Neuronal stem cell (in vitro differentiated cells): ENCODE results near the gene MLKL.

Source experiments
- DNase-seq: peaks from one replicate; pipeline ENCODE4 v3.0.0-alpha.2; 2013; ENCODE audit warnings: low spot score
- H2AFZ ChIP-seq: one replicate; pipeline ENCODE4 v1.6.1; 2013; ENCODE audit warnings: mild to moderate bottlenecking, low read length, inconsistent platforms
- H2AK5ac ChIP-seq: 2 replicates; pipeline ENCODE4 v1.6.1; 2013; ENCODE audit warnings: low read depth, mild to moderate bottlenecking, inconsistent platforms, low read length, moderate library complexity, mixed read lengths
- H2BK120ac ChIP-seq: 2 replicates; pipeline ENCODE4 v1.6.1; 2013; ENCODE audit warnings: low read depth, mild to moderate bottlenecking, inconsistent platforms, low read length, moderate library complexity, mixed read lengths
- H2BK12ac ChIP-seq: one replicate; pipeline ENCODE4 v1.6.1; 2013; ENCODE audit warnings: low read length, inconsistent platforms
- H2BK15ac ChIP-seq: 2 replicates; pipeline ENCODE4 v1.6.1; 2013; ENCODE audit warnings: mild to moderate bottlenecking, low read length, inconsistent platforms, mixed read lengths
- H2BK5ac ChIP-seq: one replicate; pipeline ENCODE4 v1.6.1; 2013; ENCODE audit warnings: inconsistent platforms, mild to moderate bottlenecking, low read length, moderate library complexity
- H3K14ac ChIP-seq: one replicate; pipeline ENCODE4 v1.6.1; 2013; ENCODE audit warnings: low read length, inconsistent platforms
- H3K18ac ChIP-seq: 2 replicates; pipeline ENCODE4 v1.6.1; 2013; ENCODE audit warnings: low read length, inconsistent platforms
- H3K23ac ChIP-seq: 2 replicates; pipeline ENCODE4 v1.6.1; 2013; ENCODE audit warnings: low read depth, mild to moderate bottlenecking, mixed read lengths, low read length, inconsistent platforms; ENCODE audit not compliant: poor library complexity
- H3K27ac ChIP-seq: replicated peaks from 3 replicates; pipeline ENCODE4 v1.5.1; 2013; ENCODE audit warnings: low read length, inconsistent platforms
- H3K27me3 ChIP-seq, 3 experiments: 2 replicates each; pipeline ENCODE4 v1.6.1; 2013; ENCODE audit warnings: low read length in 3 of 3, mild to moderate bottlenecking in 2 of 3, inconsistent platforms in 1 of 3, low read depth in 1 of 3, mixed read lengths in 1 of 3, moderate library complexity in 1 of 3; ENCODE audit not compliant: control insufficient read depth in 3 of 3, insufficient read depth in 3 of 3
- H3K36me3 ChIP-seq, 2 donors: replicated peaks in 1 of 2; 2 replicates each; pipeline ENCODE4 v1.6.1; 2013; ENCODE audit warnings: low read length in 2 of 2; ENCODE audit not compliant: control insufficient read depth in 2 of 2, insufficient read depth in 2 of 2
- H3K4ac ChIP-seq: 2 replicates; pipeline ENCODE4 v1.6.1; 2013; ENCODE audit warnings: inconsistent platforms, mild to moderate bottlenecking, low read length, moderate library complexity
- H3K4me1 ChIP-seq, 2 donors: 1 replicate in 1 of 2; 2 replicates in 1 of 2; pipeline ENCODE4 v1.6.1; 2013; ENCODE audit warnings: low read length in 2 of 2, low read depth in 1 of 2; ENCODE audit not compliant: control insufficient read depth in 2 of 2, insufficient read depth in 1 of 2
- H3K4me2 ChIP-seq: one replicate; pipeline ENCODE4 v1.6.1; 2013; ENCODE audit warnings: mild to moderate bottlenecking, low read length, inconsistent platforms; ENCODE audit not compliant: insufficient read depth, poor library complexity, severe bottlenecking
- H3K4me3 ChIP-seq, 2 donors: 2 replicates each; pipeline ENCODE4 v1.5.1; 2013; ENCODE audit warnings: low read length in 2 of 2, mild to moderate bottlenecking in 2 of 2, inconsistent platforms in 1 of 2, moderate library complexity in 1 of 2
- H3K79me1 ChIP-seq: one replicate; pipeline ENCODE4 v1.6.1; 2013; ENCODE audit warnings: low read depth, mild to moderate bottlenecking, inconsistent platforms, low read length, moderate library complexity
- H3K9ac ChIP-seq: one replicate; pipeline ENCODE4 v1.6.1; 2013; ENCODE audit warnings: mild to moderate bottlenecking, low read depth, low read length, inconsistent platforms; ENCODE audit not compliant: poor library complexity
- H3K9me3 ChIP-seq, 2 donors: replicated peaks in 1 of 2; 2 replicates each; pipeline versions ENCODE3 to v1.6.1; 2013; ENCODE audit warnings: low read length in 2 of 2, mild to moderate bottlenecking in 2 of 2, inconsistent platforms in 1 of 2, low read depth in 1 of 2, mixed read lengths in 1 of 2, moderate library complexity in 1 of 2; ENCODE audit not compliant: control insufficient read depth in 2 of 2, insufficient read depth in 1 of 2
- H4K8ac ChIP-seq: one replicate; pipeline ENCODE4 v1.6.1; 2013; ENCODE audit warnings: low read depth, mild to moderate bottlenecking, inconsistent platforms, low read length, moderate library complexity
- H4K91ac ChIP-seq: one replicate; pipeline ENCODE4 v1.6.1; 2013; ENCODE audit warnings: low read length, low read depth, mild to moderate bottlenecking, inconsistent platforms; ENCODE audit not compliant: poor library complexity
- WGBS, 2 donors: extraction: QIAGEN DNeasy Blood & Tissue Kit; methylation state at CpG; one replicate each; pipeline ENCODE4 v1.1.7; 2013; ENCODE audit warnings: missing lambda C conversion rate in 2 of 2, mixed read lengths in 1 of 2; ENCODE audit not compliant: insufficient read length in 2 of 2, insufficient replicate concordance in 1 of 2; ENCODE audit errors: extremely low coverage in 2 of 2; 5-methylcytosine and 5-hydroxymethylcytosine counted together

The MLKL gene

GRCh38 chr16:74709441-74709877 is 8.8 kb upstream of the MLKL start:
- Histone ChIP-seq H3K27me3 (peaks cover 0 to 25% (median 0%) of the 10 kb centered on the region in 3 experiments), H2BK5ac (no peak overlapping the region), H3K4me3 (no peak overlapping the region), H3K9me3 (no peaks in the 10 kb centered on the region), H3K36me3 (no peaks in the 10 kb centered on the region), H2BK12ac (no peak overlapping the region), H3K23ac (no peak overlapping the region), H3K18ac (no peak overlapping the region), H3K79me1 (no peaks in the 10 kb centered on the region), H3K9ac (no peak overlapping the region), H3K4ac (no peak overlapping the region), H2AK5ac (no peak overlapping the region), H2BK15ac (no peak overlapping the region), H3K4me1 (no peaks in the 10 kb centered on the region), H3K14ac (no peak overlapping the region), H2BK120ac (no peak overlapping the region), H4K8ac (no peak overlapping the region), H4K91ac (no peak overlapping the region), H3K4me2 (no peak overlapping the region), H2AFZ (no peak overlapping the region), H3K27ac (no peak overlapping the region)
- peak; percentile 79 for DNase-seq
- WGBS, 2 donors = no CpG with 5 or more reads among the region's 6 CpGs

- peak overlapping the region; percentile 31 for H3K4me2 ChIP-seq
- H3K9me3 ChIP-seq = no peaks in the 10 kb centered on the region
- no peak overlapping the region for H2AK5ac ChIP-seq
- no peak overlapping the region for H3K4ac ChIP-seq
- H3K4me1 ChIP-seq = no peaks in the 10 kb centered on the region
- H2BK15ac ChIP-seq = peak overlapping the region; percentile 1
- no peak overlapping the region for H3K9ac ChIP-seq
- peak overlapping the region in 1 of 2 donors; percentile 27 for H3K4me3 ChIP-seq
- peak overlapping the region; percentile 85 for H2AFZ ChIP-seq
- H4K91ac ChIP-seq = no peak overlapping the region
- no peaks in the 10 kb centered on the region for H3K36me3 ChIP-seq
- peak overlapping the region; percentile 68 for H3K23ac ChIP-seq
- H3K79me1 ChIP-seq = no peaks in the 10 kb centered on the region
- H4K8ac ChIP-seq = no peak overlapping the region
- H2BK12ac ChIP-seq = no peak overlapping the region
- no peak for DNase-seq
- no peak overlapping the region for H2BK5ac ChIP-seq
- H3K18ac ChIP-seq = peak overlapping the region; percentile 38
- peaks cover 0 to 24% (median 9%) of the 10 kb centered on the region in 3 experiments for H3K27me3 ChIP-seq
- no peak overlapping the region for H3K14ac ChIP-seq
- H2BK120ac ChIP-seq = no peak overlapping the region
- WGBS, 2 donors = no CpG with 5 or more reads among the region's 16 CpGs
- H3K27ac ChIP-seq = no peak overlapping the region
Measured at GRCh38 chr16:74700116-74700437, 585 bp downstream of the MLKL start.

GRCh38 chr16:74699666-74700065 is 996 bp downstream of the MLKL start:
- WGBS, 2 donors = no CpG with 5 or more reads among the region's 4 CpGs
- Histone ChIP-seq H4K8ac (no peak overlapping the region), H3K9ac (no peak overlapping the region), H3K4me3 (no peak overlapping the region), H3K4ac (no peak overlapping the region), H3K36me3 (no peaks in the 10 kb centered on the region), H3K23ac (no peak overlapping the region), H3K27me3 (peaks cover 0 to 24% (median 9%) of the 10 kb centered on the region in 3 experiments), H2BK15ac (no peak overlapping the region), H2BK5ac (no peak overlapping the region), H3K79me1 (no peaks in the 10 kb centered on the region), H3K4me2 (no peak overlapping the region), H2AK5ac (no peak overlapping the region), H2BK120ac (no peak overlapping the region), H3K9me3 (no peaks in the 10 kb centered on the region), H3K14ac (no peak overlapping the region), H4K91ac (no peak overlapping the region), H3K27ac (no peak overlapping the region), H3K4me1 (no peaks in the 10 kb centered on the region), H3K18ac (no peak overlapping the region), H2BK12ac (no peak overlapping the region), H2AFZ (no peak overlapping the region)
- DNase-seq = no peak

GRCh38 chr16:74698222-74698621 is 2.4 kb downstream of the MLKL start:
- Histone ChIP-seq H2BK12ac (no peak overlapping the region), H3K9me3 (no peaks in the 10 kb centered on the region), H3K79me1 (no peaks in the 10 kb centered on the region), H2BK120ac (no peak overlapping the region), H3K4me2 (no peak overlapping the region), H2AFZ (no peak overlapping the region), H4K8ac (no peak overlapping the region), H3K27me3 (peaks cover 0 to 24% (median 9%) of the 10 kb centered on the region in 3 experiments), H2BK15ac (no peak overlapping the region), H2BK5ac (no peak overlapping the region), H3K18ac (no peak overlapping the region), H3K9ac (no peak overlapping the region), H2AK5ac (no peak overlapping the region), H3K36me3 (no peaks in the 10 kb centered on the region), H3K23ac (no peak overlapping the region), H3K4me3 (no peak overlapping the region), H3K4ac (no peak overlapping the region), H3K4me1 (no peaks in the 10 kb centered on the region), H3K27ac (no peak overlapping the region), H4K91ac (no peak overlapping the region), H3K14ac (no peak overlapping the region)
- no peak for DNase-seq
- WGBS, 2 donors = no CpG with 5 or more reads among the region's 4 CpGs
